Caki2 (cell line): ENCODE results near the gene PIGQ. TPM values are rescaled to one million over a fixed set of nuclear protein-coding genes. Genes with fewer than 3 reads are reported as not detected.
"Not testable (repeated sequence)": the region's sequence is repeated elsewhere in the genome, so short reads cannot be mapped to it uniquely, and the experiment has no call there.

Source experiments
- DNase-seq: peaks from one replicate; pipeline ENCODE4 v3.0.0-alpha.2; 2015; ENCODE audit warnings: low read depth
- in situ Hi-C: cut with HindIII; loops from 2 replicates; pipeline ENCODE4 v1.10.0; 2016; ENCODE audit warnings: low sequenced_read_pairs, low pct_unique_long_range_greater_than_20kb, mixed read lengths
- total RNA-seq: library from RNA; depleted of rRNA; stranded (reverse); fragments of >200 nt; shearing (Covaris generic); gene quantifications from 2 replicates; pipeline ENCODE4 v1.2.3, GENCODE V29; 2014; ENCODE audit warnings: low replicate concordance

The PIGQ gene
- total RNA-seq, 1 experiment from 2014 or later: 53.4 TPM

GRCh38 chr16:591892-592517 lies 22.2 kb downstream of the PIGQ start:
- in situ Hi-C loops: no loop called here
- no peak for DNase-seq

- in situ Hi-C loops: no loop called here
- peak; percentile 50 for DNase-seq
Observed at GRCh38 chr16:592518-593306, 22.9 kb downstream of the PIGQ start.

- in situ Hi-C loops: no loop called here
- no peak for DNase-seq
Observed at GRCh38 chr16:593406-593805, 23.6 kb downstream of the PIGQ start.

- in situ Hi-C loops: no loop called here
- DNase-seq: no peak
Observed at GRCh38 chr16:593807-594206, 24.0 kb downstream of the PIGQ start.

GRCh38 chr16:595094-595528 lies 25.3 kb downstream of the PIGQ start:
- DNase-seq: no peak

GRCh38 chr16:595942-596735 lies 26.4 kb downstream of the PIGQ start:
- no peak for DNase-seq
- in situ Hi-C loops: no loop called here

More at GRCh38 chr16:595094-595528, 25.3 kb downstream of the PIGQ start:
- in situ Hi-C loops: no loop called here

- no peak for DNase-seq
- in situ Hi-C loops: no loop called here
Observed at GRCh38 chr16:596736-597060, 26.9 kb downstream of the PIGQ start.

- in situ Hi-C loops, DNase-seq: not testable (repeated sequence)
Observed at GRCh38 chr16:597655-598054, 27.9 kb downstream of the PIGQ start.

- in situ Hi-C loops: no loop called here
- DNase-seq: no peak
Observed at GRCh38 chr16:598823-599739, 29.3 kb downstream of the PIGQ start.

DNA sequence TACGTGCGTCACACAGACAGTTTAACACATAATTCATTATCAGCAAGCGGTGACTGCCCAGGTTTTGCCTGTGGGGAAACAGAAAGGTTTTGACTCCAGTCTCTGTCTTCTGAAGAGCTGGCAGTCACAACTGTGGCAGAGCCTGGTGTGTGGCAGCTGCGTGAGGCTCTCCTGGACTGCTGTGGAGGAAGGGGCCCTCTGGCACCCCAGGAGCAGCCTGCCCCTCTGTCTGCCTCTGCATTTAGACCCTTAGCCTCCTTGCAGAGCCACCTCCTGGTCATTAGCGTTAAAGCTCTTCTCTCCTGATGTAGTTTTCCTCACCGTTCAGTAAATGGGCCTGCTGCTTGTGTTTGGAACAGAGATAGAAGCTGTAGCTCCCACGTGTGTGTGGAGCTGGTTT lies 31.0 kb downstream of the PIGQ start:
- no peak for DNase-seq
- in situ Hi-C loops: no loop called here

- DNase-seq: no peak
- in situ Hi-C loops: no loop called here
Observed at GRCh38 chr16:603933-604332, 34.2 kb downstream of the PIGQ start.

- DNase-seq: no peak
- in situ Hi-C loops: no loop called here
Observed at GRCh38 chr16:606656-607307, 37.0 kb downstream of the PIGQ start.

GRCh38 chr16:608019-608418 lies 38.3 kb downstream of the PIGQ start:
- in situ Hi-C loops: no loop called here
- no peak for DNase-seq

- in situ Hi-C loops: no loop called here
- no peak for DNase-seq
Observed at GRCh38 chr16:609316-609715, 39.5 kb downstream of the PIGQ start.

DNA sequence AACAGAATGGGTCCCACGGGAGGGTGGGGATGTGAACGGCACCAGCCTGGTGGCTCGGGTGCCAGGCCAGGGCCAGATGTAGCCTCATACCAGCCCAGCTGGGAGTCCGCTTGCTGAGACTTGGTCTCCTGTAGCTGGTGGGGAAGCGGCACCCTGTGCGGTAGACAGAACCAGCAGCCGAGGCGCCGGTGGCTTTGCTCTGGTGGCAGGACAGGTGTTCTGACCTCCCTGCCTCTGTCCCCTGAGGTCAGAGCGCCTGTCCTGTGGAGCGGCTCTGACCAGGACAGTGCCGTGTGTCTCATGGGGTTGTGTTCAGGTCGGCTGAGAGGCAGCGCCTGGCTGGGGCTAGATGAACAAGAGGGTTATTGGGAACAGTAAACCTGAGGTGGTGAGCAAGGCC lies 40.2 kb downstream of the PIGQ start:
- in situ Hi-C loops: no loop called here

DNA sequence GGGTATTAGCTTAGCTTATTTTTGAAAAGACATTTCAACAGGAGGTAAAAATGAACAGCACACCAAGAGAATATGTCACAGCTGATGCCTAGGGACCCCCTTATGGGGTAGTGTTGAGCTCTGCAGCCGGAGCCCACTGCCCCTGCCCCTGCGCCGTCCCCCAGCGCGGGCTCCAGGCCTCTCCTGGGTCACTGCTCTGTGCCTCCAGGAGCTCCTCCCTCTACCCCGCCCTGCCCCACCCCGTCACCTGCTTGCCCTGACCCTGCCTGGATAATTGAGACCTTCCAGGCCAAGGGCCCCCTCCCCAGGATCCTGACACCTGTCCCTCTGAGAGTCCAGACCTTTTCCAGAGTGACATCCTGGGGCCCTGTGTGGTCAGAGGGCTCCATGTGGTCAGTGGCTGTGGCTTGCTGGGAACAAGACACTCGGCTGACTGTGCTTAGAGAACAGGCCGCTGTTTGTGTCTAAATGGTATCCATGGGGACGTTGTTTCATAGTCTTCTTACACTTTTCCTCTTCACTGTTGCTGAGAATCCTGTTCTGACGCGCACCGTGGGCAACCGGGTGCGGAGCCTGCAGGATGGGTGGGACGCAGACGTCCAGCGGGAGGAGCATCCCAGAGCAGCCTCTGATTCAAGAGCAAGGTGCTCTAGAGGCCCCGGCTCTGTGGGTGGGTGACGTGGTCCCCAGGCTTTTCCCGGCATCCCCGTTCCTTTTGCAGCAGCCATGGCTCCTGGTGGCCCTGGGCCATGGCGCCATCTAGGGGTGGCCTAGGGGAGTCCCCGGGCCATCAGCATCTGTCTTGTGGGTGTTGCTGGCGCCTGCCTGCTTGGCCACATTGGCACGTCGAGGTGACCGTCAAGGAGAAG lies 41.0 kb downstream of the PIGQ start:
- no peak for DNase-seq
- in situ Hi-C loops: no loop called here

More for the DNA sequence above, 40.2 kb downstream of the PIGQ start:
- no peak for DNase-seq

GRCh38 chr16:615122-615521 lies 45.4 kb downstream of the PIGQ start:
- in situ Hi-C loops: no loop called here
- DNase-seq: no peak
